ENCODE data around the gene RRN3. TPM values are rescaled to one million over a fixed set of nuclear protein-coding genes. Genes with fewer than 3 reads are reported as not detected.

RRN3 gene
- total RNA-seq, 1 experiment from 2014 or later, result 40.9 TPM

DNA sequence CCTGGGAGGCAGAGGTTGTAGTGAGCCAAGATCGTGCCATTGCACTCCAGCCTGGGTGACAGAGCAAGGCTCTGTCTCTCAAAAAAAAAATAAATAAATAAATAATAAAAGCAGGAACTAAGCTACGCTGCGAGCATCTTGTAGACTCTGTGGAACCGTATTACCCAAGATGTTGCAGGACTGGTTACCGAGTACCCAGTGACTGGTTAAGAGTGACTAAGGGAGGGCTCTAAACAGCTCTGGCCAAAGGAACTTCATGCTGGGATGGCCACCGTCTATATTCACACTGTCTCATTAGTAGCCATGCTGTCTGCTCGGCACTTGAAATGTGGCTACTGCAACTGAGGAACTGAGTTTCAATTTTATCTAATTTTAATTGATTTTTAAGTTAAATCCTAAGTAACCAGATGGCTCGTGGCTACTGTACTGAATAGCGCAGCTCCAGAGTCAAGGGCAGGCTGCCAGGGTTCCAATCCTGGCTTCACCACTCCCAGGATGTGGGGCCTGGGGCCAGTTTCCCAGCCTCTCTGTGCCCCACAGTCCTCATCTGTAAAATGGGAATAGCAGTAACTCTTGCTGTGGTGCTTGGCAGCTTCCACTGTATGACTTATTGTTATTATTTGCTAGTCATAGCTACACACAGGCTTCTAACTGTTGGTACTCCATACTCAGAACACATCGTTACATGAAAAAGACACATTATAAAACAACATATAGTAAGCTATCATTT is 41.2 kb downstream of the RRN3 start:
- no CpG with 5 or more reads among the region's 10 CpGs for WGBS (ENCODE audit: extremely low coverage, insufficient read length, low lambda C conversion rate)
- peaks cover 3% of the 10 kb centered on the region for H3K23me2 ChIP-seq (ENCODE audit: insufficient read length, low read depth, low read length, poor library complexity, severe bottlenecking)
- Mint-ChIP-seq H3K9me3 (no peaks in the 10 kb centered on the region), H3K36me3 (ENCODE audit: insufficient read depth in 1 of 3, low read depth in 3 of 3) (peaks cover 0 to under 1% (median 0%) of the 10 kb centered on the region in 3 experiments; a peak in 2 of 7 replicates), H3K27me3 (ENCODE audit: low read depth) (no peaks in the 10 kb centered on the region), H3K4me3 (no peak overlapping the region), H3K4me1 (peaks cover 16 to 17% of the 10 kb centered on the region in 2 experiments), H3K27ac (no peak overlapping the region)
- H2AK5ac ChIP-seq (ENCODE audit: insufficient read length, low read length), result no peak overlapping the region
- H3K4ac ChIP-seq (ENCODE audit: low read depth, low read length), result no peak overlapping the region
- H3K9me3 ChIP-seq (ENCODE audit: control insufficient read depth, low read depth, low read length), result no peaks in the 10 kb centered on the region
- H4K5ac ChIP-seq (ENCODE audit: insufficient read length, low read depth, low read length), result no peak overlapping the region
- no peak overlapping the region for H3K27ac ChIP-seq (ENCODE audit: insufficient read length, low read depth, low read length)
- H3K14ac ChIP-seq (ENCODE audit: insufficient read depth, low read length), result no peak overlapping the region
- H3T11ph ChIP-seq (ENCODE audit: low read length), result no peak overlapping the region
- no peak overlapping the region for H3K9ac ChIP-seq (ENCODE audit: extremely low read depth, insufficient read length, low read length)
- no peaks in the 10 kb centered on the region; the same call in 1 of the 2 replicates for H3K4me1 ChIP-seq (ENCODE audit: insufficient read depth, low read length)
- H2BK12ac ChIP-seq (ENCODE audit: insufficient read length, low read depth, low read length), result no peak overlapping the region
- DNase-seq, result no peak
- no peak overlapping the region for H3K56ac ChIP-seq (ENCODE audit: insufficient read length, low read depth, low read length)
- H2BK15ac ChIP-seq (ENCODE audit: low read depth, low read length), result no peak overlapping the region
- H4K91ac ChIP-seq (ENCODE audit: insufficient read length, low read depth, low read length), result no peak overlapping the region
- H3K27me3 ChIP-seq (ENCODE audit: insufficient read depth, low read length), result no peaks in the 10 kb centered on the region
- no peak overlapping the region for H2BK120ac ChIP-seq (ENCODE audit: low read depth, low read length, poor library complexity, severe bottlenecking)
- no peaks in the 10 kb centered on the region for H4K20me1 ChIP-seq (ENCODE audit: control insufficient read depth, insufficient read depth, insufficient read length)
- H3K79me1 ChIP-seq (ENCODE audit: insufficient read depth, low read depth, low read length, poor library complexity, severe bottlenecking), result peaks cover 3% of the 10 kb centered on the region
- no peak overlapping the region for H2BK5ac ChIP-seq (ENCODE audit: insufficient read length, low read length)
- H2AFZ ChIP-seq (ENCODE audit: low read length), result no peak overlapping the region
- no peak overlapping the region for H2BK20ac ChIP-seq (ENCODE audit: low read depth, low read length, poor library complexity, severe bottlenecking)
- TF ChIP-seq, protein P1, sequence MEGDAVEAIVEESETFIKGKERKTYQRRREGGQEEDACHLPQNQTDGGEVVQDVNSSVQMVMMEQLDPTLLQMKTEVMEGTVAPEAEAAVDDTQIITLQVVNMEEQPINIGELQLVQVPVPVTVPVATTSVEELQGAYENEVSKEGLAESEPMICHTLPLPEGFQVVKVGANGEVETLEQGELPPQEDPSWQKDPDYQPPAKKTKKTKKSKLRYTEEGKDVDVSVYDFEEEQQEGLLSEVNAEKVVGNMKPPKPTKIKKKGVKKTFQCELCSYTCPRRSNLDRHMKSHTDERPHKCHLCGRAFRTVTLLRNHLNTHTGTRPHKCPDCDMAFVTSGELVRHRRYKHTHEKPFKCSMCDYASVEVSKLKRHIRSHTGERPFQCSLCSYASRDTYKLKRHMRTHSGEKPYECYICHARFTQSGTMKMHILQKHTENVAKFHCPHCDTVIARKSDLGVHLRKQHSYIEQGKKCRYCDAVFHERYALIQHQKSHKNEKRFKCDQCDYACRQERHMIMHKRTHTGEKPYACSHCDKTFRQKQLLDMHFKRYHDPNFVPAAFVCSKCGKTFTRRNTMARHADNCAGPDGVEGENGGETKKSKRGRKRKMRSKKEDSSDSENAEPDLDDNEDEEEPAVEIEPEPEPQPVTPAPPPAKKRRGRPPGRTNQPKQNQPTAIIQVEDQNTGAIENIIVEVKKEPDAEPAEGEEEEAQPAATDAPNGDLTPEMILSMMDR (conservative IDR thresholded peaks at IDR 0.05), result no peak
- no peak overlapping the region for H3K4me2 ChIP-seq (ENCODE audit: insufficient read depth, insufficient read length, low read length)
- peaks cover 2% of the 10 kb centered on the region; the same call in 1 of the 2 replicates for H3K79me2 ChIP-seq (ENCODE audit: insufficient read depth, low read length)
- H4K8ac ChIP-seq (replicated peaks; ENCODE audit: insufficient read length, low read depth, low read length), result no peak overlapping the region
- H3K23ac ChIP-seq (ENCODE audit: insufficient read length, low read depth, low read length), result no peak overlapping the region
- no peak overlapping the region for H3K18ac ChIP-seq (ENCODE audit: insufficient read length, low read depth, low read length)

All from H9 (cell line).